Measurements from ENCODE around the gene ZNF599.

- no peak for TF ChIP-seq CTCF (IDR thresholded peaks at IDR 0.05; ENCODE audit: low read length)
- TF ChIP-seq EZH2 (IDR thresholded peaks at IDR 0.05; ENCODE audit: borderline replicate concordance, low read length): no peak
Measured at GRCh38 chr19:34778342-34778741, 5.3 kb upstream of the ZNF599 start.
